ENCODE results near the gene CYB561A3.

DNA sequence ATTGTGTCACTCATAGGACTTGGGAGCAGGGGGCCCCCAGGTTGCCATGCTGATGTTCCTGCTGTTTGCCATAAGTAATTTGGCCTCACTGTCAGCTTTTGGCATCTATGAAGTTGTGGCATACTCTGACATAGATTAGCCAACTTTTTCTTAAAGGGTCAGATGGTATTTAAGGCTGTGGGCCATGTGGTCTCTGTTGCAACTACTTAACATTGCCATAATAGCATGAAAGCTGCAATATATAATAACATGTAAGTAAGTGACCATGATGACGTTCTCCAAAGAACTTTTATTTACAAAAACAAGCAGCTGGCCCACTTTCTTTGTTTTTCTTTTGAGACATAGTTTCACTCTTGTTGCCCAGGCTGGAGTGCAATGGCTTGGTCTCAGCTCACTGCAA is 28.5 kb upstream of the CYB561A3 start:
- TF ChIP-seq, protein P1, sequence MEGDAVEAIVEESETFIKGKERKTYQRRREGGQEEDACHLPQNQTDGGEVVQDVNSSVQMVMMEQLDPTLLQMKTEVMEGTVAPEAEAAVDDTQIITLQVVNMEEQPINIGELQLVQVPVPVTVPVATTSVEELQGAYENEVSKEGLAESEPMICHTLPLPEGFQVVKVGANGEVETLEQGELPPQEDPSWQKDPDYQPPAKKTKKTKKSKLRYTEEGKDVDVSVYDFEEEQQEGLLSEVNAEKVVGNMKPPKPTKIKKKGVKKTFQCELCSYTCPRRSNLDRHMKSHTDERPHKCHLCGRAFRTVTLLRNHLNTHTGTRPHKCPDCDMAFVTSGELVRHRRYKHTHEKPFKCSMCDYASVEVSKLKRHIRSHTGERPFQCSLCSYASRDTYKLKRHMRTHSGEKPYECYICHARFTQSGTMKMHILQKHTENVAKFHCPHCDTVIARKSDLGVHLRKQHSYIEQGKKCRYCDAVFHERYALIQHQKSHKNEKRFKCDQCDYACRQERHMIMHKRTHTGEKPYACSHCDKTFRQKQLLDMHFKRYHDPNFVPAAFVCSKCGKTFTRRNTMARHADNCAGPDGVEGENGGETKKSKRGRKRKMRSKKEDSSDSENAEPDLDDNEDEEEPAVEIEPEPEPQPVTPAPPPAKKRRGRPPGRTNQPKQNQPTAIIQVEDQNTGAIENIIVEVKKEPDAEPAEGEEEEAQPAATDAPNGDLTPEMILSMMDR (conservative IDR thresholded peaks at IDR 0.05), result no peak
- TF ChIP-seq ZFX (IDR thresholded peaks at IDR 0.05), result no peak
